SU-DHL-6 (cell line): Measurements from ENCODE around the gene PRSS56.

Source experiments
- H2AFZ ChIP-seq: fragments of 200-600 bp; sonication (generic); 2 replicates; pipeline ENCODE4 v1.6.1; 2014; ENCODE audit warnings: low read depth, mild to moderate bottlenecking, moderate library complexity, mixed read lengths, antibody characterized with exemption, low read length; ENCODE audit not compliant: severe bottlenecking
- H3F3A ChIP-seq: fragments of 200-600 bp; shearing (Covaris generic); 2 replicates; pipeline ENCODE4 v1.6.0; 2016; ENCODE audit warnings: antibody characterized with exemption, mild to moderate bottlenecking; ENCODE audit not compliant: insufficient read depth
- H3K27ac ChIP-seq: fragments of 200-600 bp; sonication (generic); 2 replicates; pipeline ENCODE4 v1.5.1; 2016; ENCODE audit warnings: low read depth, mild to moderate bottlenecking, low read length, moderate library complexity, mixed read lengths
- H3K27me3 ChIP-seq: fragments of 200-600 bp; sonication (generic), shearing (Covaris generic); 2 replicates; pipeline ENCODE4 v1.6.0; 2014; ENCODE audit warnings: mild to moderate bottlenecking, low read length
- H3K36me3 ChIP-seq: fragments of 200-600 bp; sonication (generic); 2 replicates; pipeline ENCODE4 v1.6.1; 2014; ENCODE audit warnings: mild to moderate bottlenecking, low read length, mixed read lengths
- H3K4me2 ChIP-seq: fragments of 300-600, 200-600 bp; shearing (Covaris generic), sonication (generic); 2 replicates; pipeline ENCODE4 v1.6.0; 2014; ENCODE audit warnings: low read length, low read depth, mild to moderate bottlenecking; ENCODE audit not compliant: poor library complexity, severe bottlenecking
- H3K4me3 ChIP-seq: fragments of 200-600 bp; sonication (generic); 2 replicates; pipeline ENCODE4 v1.5.1; 2014; ENCODE audit warnings: antibody characterized with exemption, low read length, mild to moderate bottlenecking, mixed read lengths; ENCODE audit not compliant: insufficient read depth, poor library complexity, severe bottlenecking
- H3K79me2 ChIP-seq: fragments of 200-600 bp; sonication (generic); 2 replicates; pipeline ENCODE4 v1.6.1; 2014; ENCODE audit warnings: mild to moderate bottlenecking, low read length, moderate library complexity; ENCODE audit not compliant: insufficient read depth
- H3K9ac ChIP-seq: fragments of 200-600 bp; sonication (generic); 2 replicates; pipeline ENCODE4 v1.7.0; 2014; ENCODE audit warnings: mild to moderate bottlenecking, low read length
- H3K9me2 ChIP-seq: fragments of 200-600 bp; sonication (generic); replicated peaks from 2 replicates; pipeline ENCODE4 v1.6.1; 2014; ENCODE audit warnings: low read length; ENCODE audit not compliant: insufficient read depth
- H3K9me3 ChIP-seq: fragments of 200-600 bp; sonication (generic); 2 replicates; pipeline ENCODE4 v1.6.1; 2014; ENCODE audit warnings: low read length, mixed read lengths; ENCODE audit not compliant: insufficient read depth
- H4K20me1 ChIP-seq: fragments of 200-600 bp; sonication (generic); 2 replicates; pipeline ENCODE4 v1.6.1; 2014; ENCODE audit warnings: low read depth, mild to moderate bottlenecking, antibody characterized with exemption, low read length, moderate library complexity, mixed read lengths
- CTCF ChIP-seq: fragments of 200-600 bp; sonication (generic); IDR thresholded peaks from one replicate; pipeline ENCODE4 v1.5.1; 2017; ENCODE audit warnings: antibody characterized with exemption, mild to moderate bottlenecking, low read length, moderate library complexity; ENCODE audit not compliant: insufficient read depth, poor library complexity, severe bottlenecking
- EZH2phosphoT487 ChIP-seq: fragments of 200-600 bp; sonication (generic), shearing (Covaris generic); conservative IDR thresholded peaks from 2 replicates; pipeline ENCODE4 v1.6.1; 2018; ENCODE audit warnings: mild to moderate bottlenecking, antibody characterized with exemption, low read length, moderate library complexity, mixed read lengths

Gene PRSS56

GRCh38 chr2:232574674-232575403 lies 54.7 kb downstream of the PRSS56 start:
- Histone ChIP-seq H3K36me3 (no peaks in the 10 kb centered on the region), H3K27ac (no peak overlapping the region), H3K4me2 (no peak overlapping the region)

More at GRCh38 chr2:232574674-232575403, 54.7 kb downstream of the PRSS56 start:
- Histone ChIP-seq H3K9me2 (no peaks in the 10 kb centered on the region), H3K9ac (no peak overlapping the region), H3F3A (no peaks in the 10 kb centered on the region), H3K79me2 (no peaks in the 10 kb centered on the region), H3K4me3 (no peak overlapping the region), H3K9me3 (no peaks in the 10 kb centered on the region), H2AFZ (no peak overlapping the region), H4K20me1 (no peaks in the 10 kb centered on the region), H3K27me3 (no peaks in the 10 kb centered on the region)
- TF ChIP-seq CTCF: no peak
- no peak for TF ChIP-seq EZH2phosphoT487
